Natural killer cell (primary cell): ENCODE results near the gene LRRN2. TPM values are rescaled to one million over a fixed set of nuclear protein-coding genes. Genes with fewer than 3 reads are reported as not detected.

Source experiments
- ATAC-seq, 3 donors: fragments of 150-1000 bp in 2 of 3; fragments of 200-7000 bp in 1 of 3; cut with Tn5 transposase; 1 replicate in 1 of 3; 2 replicates in 2 of 3; pipeline ENCODE4 v1.10.0; 2021; ENCODE audit warnings: mild to moderate bottlenecking in 2 of 3, moderate library complexity in 2 of 3
- DNase-seq, 2 donors: peaks; one replicate each; pipeline versions ENCODE4 v3.0.0 to v3.0.0-alpha.2; 2013 to 2021; ENCODE audit warnings: mixed read lengths in 1 of 2
- H3K27ac ChIP-seq: one replicate; pipeline ENCODE4 v1.5.1; 2013; ENCODE audit warnings: mild to moderate bottlenecking, low read length
- H3K27me3 ChIP-seq: one replicate; pipeline ENCODE4 v1.6.1; 2013; ENCODE audit warnings: low read length; ENCODE audit not compliant: control insufficient read depth, insufficient read depth
- H3K36me3 ChIP-seq: one replicate; pipeline ENCODE4 v1.6.1; 2013; ENCODE audit warnings: low read length; ENCODE audit not compliant: control insufficient read depth, insufficient read depth
- H3K4me1 ChIP-seq: one replicate; pipeline ENCODE4 v1.6.1; 2013; ENCODE audit warnings: low read length; ENCODE audit not compliant: control insufficient read depth, insufficient read depth
- H3K4me3 ChIP-seq: one replicate; pipeline ENCODE4 v1.5.1; 2013; ENCODE audit warnings: low read length
- H3K9me3 ChIP-seq: one replicate; pipeline ENCODE4 v1.6.1; 2013; ENCODE audit warnings: low read length; ENCODE audit not compliant: control insufficient read depth, insufficient read depth
- H3K27ac Mint-ChIP-seq, 2 donors: one replicate each; pipeline ENCODE4 v1.8.0; 2022; ENCODE audit warnings: mild to moderate bottlenecking in 2 of 2, mixed read lengths in 2 of 2, moderate library complexity in 1 of 2
- H3K27me3 Mint-ChIP-seq, 2 donors: one replicate each; pipeline ENCODE4 v1.8.0; 2022; ENCODE audit warnings: low read depth in 2 of 2, mixed read lengths in 2 of 2
- H3K36me3 Mint-ChIP-seq: one replicate; pipeline ENCODE4 v1.8.0; 2022; ENCODE audit warnings: mixed read lengths
- H3K4me1 Mint-ChIP-seq, 2 donors: one replicate each; pipeline ENCODE4 v1.8.0; 2022; ENCODE audit warnings: mixed read lengths in 2 of 2
- H3K4me3 Mint-ChIP-seq: one replicate; pipeline ENCODE4 v1.8.0; 2022; ENCODE audit warnings: mild to moderate bottlenecking, moderate library complexity, mixed read lengths
- H3K9me3 Mint-ChIP-seq, 2 donors: one replicate each; pipeline ENCODE4 v1.8.0; 2022; ENCODE audit warnings: mixed read lengths in 2 of 2
- CTCF ChIP-seq: fragments of 200-600 bp; IDR thresholded peaks from one replicate; pipeline ENCODE4 v1.8.0; 2022; ENCODE audit warnings: antibody characterized with exemption
- WGBS: methylation state at CpG from one replicate; pipeline ENCODE4 v1.1.7; 2013; ENCODE audit warnings: missing lambda C conversion rate; ENCODE audit not compliant: insufficient coverage; 5-methylcytosine and 5-hydroxymethylcytosine counted together
- intact Hi-C: fragments of 100-400 bp; cut with micrococcal nuclease; formaldehyde crosslinking; loops from one replicate; pipeline ENCODE4 v1.14.2; 2022
- total RNA-seq, 4 donors: library from RNA; stranded (reverse); fragments of 120-200 nt in 1 of 4; gene quantifications; one replicate each; pipeline versions ENCODE4 v1.2.3 to v1.2.4, GENCODE V29; 2013 to 2022

LRRN2 gene
- total RNA-seq, 3 donors from 2014 or later (not counting 1 experiment from before 2014, with no cell fraction given), result 0.10 to 0.27 TPM; not detected in 1

GRCh38 chr1:204678721-204679475 lies 6.6 kb downstream of the LRRN2 start:
- Histone ChIP-seq H3K27me3 (peaks cover under 1% of the 10 kb centered on the region), H3K9me3 (no peaks in the 10 kb centered on the region), H3K4me1 (peaks cover 3% of the 10 kb centered on the region), H3K4me3 (no peak overlapping the region), H3K27ac (no peak overlapping the region), H3K36me3 (no peaks in the 10 kb centered on the region)
- Mint-ChIP-seq H3K36me3 (no peaks in the 10 kb centered on the region), H3K4me1 (peaks cover 0 to 4% of the 10 kb centered on the region in 2 donors), H3K27me3 (peaks cover 11 to 15% of the 10 kb centered on the region in 2 donors), H3K9me3 (no peaks in the 10 kb centered on the region), H3K4me3 (no peak overlapping the region), H3K27ac (no peak overlapping the region)
- intact Hi-C loops, result no loop called here
- DNase-seq (no peak), ATAC-seq (no peak)
- 81% methylated on average over 7 of the region's 7 CpGs for WGBS
- TF ChIP-seq CTCF, result no peak

DNA sequence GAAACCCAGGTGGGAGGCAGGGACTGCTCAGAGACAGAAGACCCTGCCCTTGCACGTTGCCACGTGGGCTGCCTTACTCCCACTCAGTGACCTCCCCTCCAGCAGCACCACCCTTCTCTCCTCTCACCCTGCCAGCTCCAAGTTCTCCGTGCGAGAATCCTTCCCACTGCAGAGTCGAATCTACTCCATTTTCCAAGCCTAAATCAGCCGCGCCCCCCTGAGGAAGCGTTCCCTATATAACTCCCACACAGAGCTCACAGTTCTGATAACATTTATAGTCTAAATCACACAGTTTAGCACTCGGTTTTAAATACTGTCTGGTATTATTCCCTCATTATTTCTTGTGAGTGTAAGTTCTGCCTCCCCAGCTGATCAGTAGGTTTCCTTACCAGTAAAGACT lies 7.7 kb downstream of the LRRN2 start:
- H3K4me3 Mint-ChIP-seq, result no peak overlapping the region
- peaks cover 7 to 10% of the 10 kb centered on the region in 2 donors for H3K27me3 Mint-ChIP-seq
- Histone ChIP-seq H3K9me3 (no peaks in the 10 kb centered on the region), H3K4me1 (no peaks in the 10 kb centered on the region), H3K36me3 (no peaks in the 10 kb centered on the region), H3K4me3 (no peak overlapping the region), H3K27me3 (no peaks in the 10 kb centered on the region), H3K27ac (no peak overlapping the region)
- no peak for DNase-seq
- intact Hi-C loops, result no loop called here
- 89% methylated on average over 9 of the region's 9 CpGs for WGBS
- H3K27ac Mint-ChIP-seq, result no peak overlapping the region
- no peak for TF ChIP-seq CTCF
- H3K4me1 Mint-ChIP-seq, result peaks cover 0 to under 1% of the 10 kb centered on the region in 2 donors
- H3K9me3 Mint-ChIP-seq, result no peaks in the 10 kb centered on the region
- no peak for ATAC-seq
- no peaks in the 10 kb centered on the region for H3K36me3 Mint-ChIP-seq

DNA sequence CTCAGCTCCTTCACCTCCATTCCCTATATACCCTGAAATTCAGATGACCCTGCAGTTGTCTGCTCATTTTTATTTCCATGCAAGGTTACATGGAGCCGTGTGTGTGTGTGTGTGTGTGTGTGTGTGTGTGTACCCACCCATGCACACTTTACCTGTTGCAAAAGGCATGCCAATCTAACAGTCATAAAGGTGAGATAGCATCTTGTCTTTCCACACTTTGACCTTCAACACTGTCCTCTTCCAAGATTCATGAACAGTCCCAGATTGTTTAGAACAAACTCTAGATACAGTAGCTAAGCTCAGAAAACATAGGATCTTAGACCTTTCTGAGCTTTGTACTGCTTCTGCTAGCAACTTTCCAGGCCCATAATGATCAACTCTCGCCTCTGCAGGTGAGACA lies 9.5 kb downstream of the LRRN2 start:
- Mint-ChIP-seq H3K4me3 (no peak overlapping the region), H3K27ac (no peak overlapping the region), H3K36me3 (no peaks in the 10 kb centered on the region), H3K4me1 (no peaks in the 10 kb centered on the region), H3K9me3 (no peaks in the 10 kb centered on the region), H3K27me3 (peaks cover 6 to 7% of the 10 kb centered on the region in 2 donors)
- no peaks in the 10 kb centered on the region for H3K4me1 ChIP-seq
- no peaks in the 10 kb centered on the region for H3K36me3 ChIP-seq
- H3K27ac ChIP-seq, result no peak overlapping the region
- DNase-seq, result no peak
- intact Hi-C loops, result no loop called here
- no peak for ATAC-seq
- no peak for TF ChIP-seq CTCF
- WGBS, result 74% methylated on average over 1 of the region's 2 CpGs
- no peak overlapping the region for H3K4me3 ChIP-seq
- H3K9me3 ChIP-seq, result no peaks in the 10 kb centered on the region
- no peaks in the 10 kb centered on the region for H3K27me3 ChIP-seq
